GM12872 (cell line): ENCODE results near the gene AURKA.

Source experiments
- TF ChIP-seq, protein P1 (sequence below): IDR thresholded peaks from 3 replicates; pipeline ENCODE4 v1.5.1; 2011; ENCODE audit warnings: low read depth, mild to moderate bottlenecking, low read length, moderate library complexity; ENCODE audit not compliant: insufficient read depth

The AURKA gene

DNA sequence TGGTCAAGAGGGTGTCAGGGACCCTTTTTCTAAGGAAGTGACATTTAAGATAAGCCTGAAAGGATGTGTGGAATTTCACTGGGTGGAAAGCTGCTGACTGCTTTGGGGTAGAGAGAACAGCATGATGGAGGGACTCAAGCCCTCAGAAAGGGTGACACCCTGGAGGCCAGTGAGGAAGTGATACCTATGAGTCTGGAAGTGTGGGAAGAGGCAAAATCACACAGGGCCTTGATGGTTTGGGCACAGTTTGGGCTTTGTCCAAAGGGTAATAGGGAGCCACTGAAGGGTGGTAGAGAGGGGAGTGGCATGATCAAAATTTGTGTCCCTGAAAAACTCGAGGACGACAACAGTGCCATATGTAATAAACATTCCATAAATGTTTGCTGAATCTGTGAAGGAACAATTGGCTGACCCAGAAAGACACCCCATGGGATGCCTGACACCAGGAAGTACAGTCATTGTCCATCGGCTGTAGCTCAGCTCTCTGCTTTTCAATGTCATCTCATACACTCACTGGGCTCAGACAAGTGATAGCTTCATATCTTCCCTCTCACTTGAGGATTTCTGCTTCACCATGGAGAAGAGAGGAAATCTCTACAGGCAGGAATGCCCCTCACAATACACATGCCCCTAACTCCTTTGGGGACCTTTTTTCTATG lies 41.3 kb upstream of the AURKA start:
- TF ChIP-seq, protein P1, sequence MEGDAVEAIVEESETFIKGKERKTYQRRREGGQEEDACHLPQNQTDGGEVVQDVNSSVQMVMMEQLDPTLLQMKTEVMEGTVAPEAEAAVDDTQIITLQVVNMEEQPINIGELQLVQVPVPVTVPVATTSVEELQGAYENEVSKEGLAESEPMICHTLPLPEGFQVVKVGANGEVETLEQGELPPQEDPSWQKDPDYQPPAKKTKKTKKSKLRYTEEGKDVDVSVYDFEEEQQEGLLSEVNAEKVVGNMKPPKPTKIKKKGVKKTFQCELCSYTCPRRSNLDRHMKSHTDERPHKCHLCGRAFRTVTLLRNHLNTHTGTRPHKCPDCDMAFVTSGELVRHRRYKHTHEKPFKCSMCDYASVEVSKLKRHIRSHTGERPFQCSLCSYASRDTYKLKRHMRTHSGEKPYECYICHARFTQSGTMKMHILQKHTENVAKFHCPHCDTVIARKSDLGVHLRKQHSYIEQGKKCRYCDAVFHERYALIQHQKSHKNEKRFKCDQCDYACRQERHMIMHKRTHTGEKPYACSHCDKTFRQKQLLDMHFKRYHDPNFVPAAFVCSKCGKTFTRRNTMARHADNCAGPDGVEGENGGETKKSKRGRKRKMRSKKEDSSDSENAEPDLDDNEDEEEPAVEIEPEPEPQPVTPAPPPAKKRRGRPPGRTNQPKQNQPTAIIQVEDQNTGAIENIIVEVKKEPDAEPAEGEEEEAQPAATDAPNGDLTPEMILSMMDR: no peak

DNA sequence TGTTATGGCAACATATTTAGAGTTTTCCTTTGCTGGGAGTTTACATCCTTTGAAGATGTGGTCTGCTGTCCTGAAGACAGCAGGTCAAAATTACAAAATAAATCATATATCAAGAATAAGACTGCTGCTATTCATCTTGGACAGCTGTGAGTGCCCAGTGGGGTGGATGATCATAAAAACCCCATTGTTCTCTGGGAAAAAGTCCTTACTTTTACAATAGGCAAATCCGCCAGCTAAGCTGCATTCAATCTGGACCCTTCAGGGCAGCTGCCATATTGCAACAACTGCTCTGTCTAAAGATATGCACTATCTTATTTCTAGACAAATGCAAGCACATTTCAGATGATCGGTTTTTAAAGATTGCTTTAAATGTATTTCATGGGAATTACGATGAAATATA lies 39.5 kb upstream of the AURKA start:
- TF ChIP-seq, protein P1: no peak

DNA sequence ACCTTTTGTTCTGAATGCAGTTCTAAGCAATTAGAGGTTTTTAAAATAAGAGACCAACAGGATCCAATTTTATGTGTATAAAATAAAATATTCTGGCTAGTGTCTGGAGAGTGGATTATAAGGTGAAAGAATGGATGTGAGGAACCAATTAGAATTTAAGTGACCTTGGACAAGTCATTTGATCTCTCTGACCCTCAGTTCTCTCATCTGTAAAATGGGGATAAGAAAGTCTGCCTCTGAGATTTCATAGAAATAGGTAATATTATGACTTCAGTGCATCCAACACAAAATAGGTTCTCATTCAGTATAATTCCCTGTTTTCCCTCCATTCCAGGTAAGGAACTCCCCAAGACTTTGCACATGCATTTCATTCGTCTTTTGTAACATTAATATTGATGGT lies 38.9 kb upstream of the AURKA start:
- TF ChIP-seq, protein P1: no peak

DNA sequence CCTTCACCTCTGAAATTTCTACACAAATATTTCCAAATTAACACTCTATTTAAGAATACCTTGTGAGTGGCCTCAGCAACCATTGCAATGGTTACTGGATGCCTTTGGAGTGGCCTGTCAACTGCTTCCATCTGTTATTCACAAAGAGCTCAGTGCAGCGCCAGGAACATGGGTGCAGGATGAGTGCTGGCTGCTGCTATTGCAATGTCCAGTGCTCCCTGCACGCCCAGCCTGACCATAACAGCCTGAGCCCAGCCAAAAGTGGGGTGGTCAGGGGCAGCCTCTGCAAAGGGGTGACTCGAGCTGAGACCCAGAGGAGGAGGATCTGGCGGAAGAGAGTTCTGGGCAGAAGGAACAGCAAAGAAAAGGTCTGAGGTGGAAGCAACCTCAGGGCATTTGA lies 38.4 kb upstream of the AURKA start:
- TF ChIP-seq, protein P1: no peak

- TF ChIP-seq, protein P1: no peak
Measured at GRCh38 chr20:56429941-56430340, 37.9 kb upstream of the AURKA start.

DNA sequence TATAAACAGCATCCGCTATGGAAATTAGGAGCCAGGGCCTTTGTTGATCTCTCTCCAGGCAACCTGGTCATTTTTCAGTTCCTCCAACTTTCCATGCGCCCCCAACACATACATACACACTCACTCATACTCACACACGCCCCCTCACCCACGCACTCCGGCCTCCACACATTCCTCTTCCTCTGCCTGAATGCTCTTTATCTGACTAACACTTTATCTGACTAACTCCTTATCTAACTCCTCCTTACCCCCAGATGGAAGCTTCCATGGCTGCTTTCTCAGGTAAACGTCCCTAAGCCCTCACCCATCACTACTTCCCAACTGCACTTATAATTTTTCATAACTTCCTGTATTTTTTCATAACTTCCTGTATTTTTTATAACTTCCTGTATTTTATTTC lies 37.5 kb upstream of the AURKA start:
- TF ChIP-seq, protein P1: no peak

- TF ChIP-seq, protein P1: no peak
Measured at GRCh38 chr20:56428881-56429280, 36.9 kb upstream of the AURKA start.

- TF ChIP-seq, protein P1: no peak
Measured at GRCh38 chr20:56428410-56428809, 36.4 kb upstream of the AURKA start.
